DND-41 (cell line): ENCODE results near the gene OR2AT4.

ENCODE experiments used
- CTCF ChIP-seq: IDR thresholded peaks from 2 replicates; pipeline ENCODE4 v1.5.1; 2012; ENCODE audit warnings: borderline replicate concordance, low read length, moderate library complexity, mild to moderate bottlenecking; ENCODE audit not compliant: poor library complexity, severe bottlenecking; ENCODE audit errors: extremely low read depth
- EZH2 ChIP-seq: IDR thresholded peaks from 3 replicates; pipeline ENCODE4 v1.6.1; 2012; ENCODE audit warnings: borderline replicate concordance, low read depth, mild to moderate bottlenecking, moderate library complexity, low read length, inconsistent platforms; ENCODE audit not compliant: severe bottlenecking

- TF ChIP-seq CTCF: no peak
- TF ChIP-seq EZH2: no peak
Observed at GRCh38 chr11:75078233-75078632, 18.4 kb downstream of the OR2AT4 start.
